ENCODE results near the gene ABHD5.
"Not testable (repeated sequence)": the region's sequence is repeated elsewhere in the genome, so short reads cannot be mapped to it uniquely, and the experiment has no call there.

The ABHD5 gene

GRCh38 chr3:43690400-43691119 is at the start of gene ABHD5:
TSS of gene ABHD5 (plus strand) at chr3:43690938. CDS start at chr3:43690993, 55 bp downstream.
- peak; percentile 96 for DNase-seq

- no peak for DNase-seq
Observed at GRCh38 chr3:43641306-43642114, 49.2 kb upstream of the ABHD5 start.

GRCh38 chr3:43644443-43644842 is 46.3 kb upstream of the ABHD5 start:
- no peak for DNase-seq

- no peak for DNase-seq
Observed at GRCh38 chr3:43647331-43648166, 43.2 kb upstream of the ABHD5 start.

GRCh38 chr3:43648957-43649356 is 41.8 kb upstream of the ABHD5 start:
- no peak for DNase-seq

GRCh38 chr3:43649365-43649968 is 41.3 kb upstream of the ABHD5 start:
- no peak for DNase-seq

- no peak for DNase-seq
Observed at GRCh38 chr3:43650345-43650744, 40.4 kb upstream of the ABHD5 start.

GRCh38 chr3:43656390-43656789 is 34.3 kb upstream of the ABHD5 start:
- DNase-seq, result not testable (repeated sequence)

GRCh38 chr3:43659250-43659880 is 31.4 kb upstream of the ABHD5 start:
- DNase-seq, result no peak

GRCh38 chr3:43661376-43661775 is 29.4 kb upstream of the ABHD5 start:
- DNase-seq, result not testable (repeated sequence)

- not testable (repeated sequence) for DNase-seq
Observed at GRCh38 chr3:43665011-43665410, 25.7 kb upstream of the ABHD5 start.

- DNase-seq, result no peak
Observed at GRCh38 chr3:43670635-43671522, 19.9 kb upstream of the ABHD5 start.

GRCh38 chr3:43674345-43675085 is 16.2 kb upstream of the ABHD5 start:
- no peak for DNase-seq

GRCh38 chr3:43675593-43675992 is 15.1 kb upstream of the ABHD5 start:
- no peak for DNase-seq

GRCh38 chr3:43676441-43676840 is 14.3 kb upstream of the ABHD5 start:
- DNase-seq, result no peak

- DNase-seq, result not testable (repeated sequence)
Observed at GRCh38 chr3:43678375-43678774, 12.4 kb upstream of the ABHD5 start.

GRCh38 chr3:43678887-43679449 is 11.8 kb upstream of the ABHD5 start:
- not testable (repeated sequence) for DNase-seq

GRCh38 chr3:43680857-43681256 is 9.9 kb upstream of the ABHD5 start:
- DNase-seq, result not testable (repeated sequence)

- no peak for DNase-seq
Observed at GRCh38 chr3:43684944-43685343, 5.8 kb upstream of the ABHD5 start.

GRCh38 chr3:43685921-43686320 is 4.8 kb upstream of the ABHD5 start:
- no peak for DNase-seq
